GM11168 (cell line): ENCODE results near the gene MYO1B.

Experiments used
- in situ Hi-C: fragments of 300-500 bp; cut with MboI; formaldehyde crosslinking; loops from one replicate; pipeline ENCODE4 v1.12.0; 2022; ENCODE audit warnings: low sequenced_read_pairs; ENCODE audit not compliant: unreplicated experiment

MYO1B gene

DNA sequence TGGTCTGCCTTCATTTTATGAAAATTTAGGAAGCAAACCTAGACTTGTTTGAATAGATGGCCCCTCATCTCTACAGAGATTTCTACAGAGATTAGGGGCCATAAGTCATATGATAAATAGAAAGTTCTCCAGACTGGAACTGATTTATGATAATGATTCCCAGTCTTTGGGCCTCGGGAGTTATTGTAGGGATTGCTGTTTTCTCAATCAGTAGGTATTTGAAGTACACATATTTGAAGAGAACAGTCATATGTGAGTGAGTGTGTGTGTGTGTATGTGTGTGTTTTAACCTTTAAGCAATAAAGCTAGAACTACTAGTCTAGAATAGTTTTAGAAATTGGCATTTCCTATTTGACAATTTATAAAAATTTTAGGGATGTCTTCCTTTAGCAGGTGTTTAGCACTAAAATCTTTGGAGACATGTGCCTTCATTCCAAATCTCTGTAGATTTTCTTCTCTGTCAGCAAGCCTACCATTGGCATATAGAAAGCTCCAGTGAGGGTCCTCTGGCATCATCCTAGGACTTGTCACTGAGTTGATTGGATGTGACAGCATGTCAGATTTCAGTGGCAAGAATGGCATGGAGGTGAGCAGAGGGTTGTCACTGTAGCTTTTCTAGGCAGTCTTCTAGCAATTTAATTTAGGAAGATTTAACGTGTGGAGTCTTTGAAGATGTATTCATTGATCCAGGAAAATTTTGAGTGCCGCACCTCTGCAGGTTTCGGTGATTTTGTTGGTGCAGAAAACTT, 71.2 kb downstream of the MYO1B start:
- in situ Hi-C loops, result no loop called here

DNA sequence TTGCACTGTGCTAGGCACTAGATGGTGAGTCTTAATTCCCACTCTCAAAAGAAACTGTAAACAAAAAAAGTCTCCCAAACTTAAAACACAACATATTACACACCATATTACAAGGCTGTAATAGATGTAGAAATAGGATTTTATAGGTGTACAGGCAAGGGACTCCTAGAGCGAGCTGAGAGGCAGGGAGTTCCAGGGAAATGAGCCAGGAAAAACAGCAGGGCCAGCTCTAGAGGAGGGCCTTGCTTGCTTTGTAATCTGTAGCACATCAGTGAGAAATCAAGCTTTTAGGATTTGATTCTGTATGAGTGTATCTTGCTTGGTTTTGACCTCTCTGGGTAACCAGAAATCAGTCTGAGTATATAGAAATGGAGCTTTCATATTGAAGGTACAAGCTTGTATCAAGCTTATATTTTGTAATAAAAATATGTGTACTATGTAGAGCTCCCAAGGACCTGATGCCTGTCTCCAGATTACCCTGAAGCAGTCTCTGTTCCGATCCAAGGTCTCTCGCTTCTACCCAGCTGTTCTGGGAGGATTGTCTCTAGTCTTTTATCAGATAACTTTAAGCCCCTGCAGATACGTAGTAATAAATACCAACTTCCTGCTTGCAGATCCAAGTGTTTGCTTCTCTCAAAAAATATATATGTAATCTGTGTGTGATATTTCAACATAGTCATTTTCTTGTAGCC, 73.0 kb downstream of the MYO1B start:
- in situ Hi-C loops, result no loop called here

DNA sequence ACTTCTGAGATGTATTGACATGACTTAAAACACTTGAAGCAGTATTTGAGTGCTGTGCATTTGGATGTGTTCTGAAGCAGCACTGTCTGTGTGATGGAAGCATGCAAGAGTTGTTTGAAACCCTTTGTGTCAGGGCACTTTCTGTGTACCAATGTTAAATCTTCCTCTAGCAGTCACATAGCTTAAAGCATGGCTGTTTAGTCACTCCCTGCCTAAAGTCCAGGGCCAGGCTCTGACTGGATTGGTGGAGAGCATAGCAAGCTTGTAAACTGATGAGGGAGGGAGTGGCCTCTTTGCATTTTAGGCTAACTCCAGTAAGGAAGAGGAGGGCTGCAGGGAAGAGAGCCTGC, 73.5 kb downstream of the MYO1B start:
- in situ Hi-C loops, result no loop called here

DNA sequence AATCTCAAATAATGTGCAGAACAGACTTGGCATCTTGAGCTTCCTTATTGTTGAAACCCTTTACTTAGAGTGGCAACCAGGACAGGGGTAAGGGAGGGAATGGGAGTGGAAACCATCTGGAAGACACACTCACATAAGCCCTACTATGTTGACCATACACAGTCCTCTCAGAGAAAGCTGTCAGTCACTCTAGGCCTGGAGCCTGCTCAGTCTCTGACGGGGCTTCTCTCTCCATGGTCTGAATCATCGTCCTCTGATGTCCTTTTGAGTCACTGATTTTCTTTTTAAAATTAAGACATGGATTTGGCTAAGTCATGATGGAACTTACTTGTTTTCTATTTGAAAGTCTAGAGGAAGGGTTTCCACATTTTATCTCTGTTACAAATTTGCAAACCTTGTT, 74.0 kb downstream of the MYO1B start:
- in situ Hi-C loops, result no loop called here

DNA sequence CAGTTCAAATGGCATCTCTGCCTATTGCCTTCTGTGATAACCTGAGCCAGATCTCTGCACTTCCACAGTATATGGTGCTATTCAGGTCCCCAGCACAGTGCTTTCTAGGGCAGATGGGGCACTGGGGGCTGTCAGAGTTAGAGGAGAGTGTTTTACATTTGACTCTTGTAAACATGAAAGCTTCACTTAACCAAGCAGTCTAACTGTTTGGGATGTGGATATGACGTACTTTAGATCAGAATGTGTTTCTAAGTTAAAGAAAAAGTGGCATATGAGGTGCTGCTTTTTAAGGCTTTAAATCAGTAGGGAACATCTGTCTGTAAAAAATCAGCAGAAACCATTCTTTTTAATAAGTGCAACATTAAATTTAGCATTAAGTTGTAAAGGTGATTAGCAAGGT, 75.7 kb downstream of the MYO1B start:
- in situ Hi-C loops, result no loop called here

DNA sequence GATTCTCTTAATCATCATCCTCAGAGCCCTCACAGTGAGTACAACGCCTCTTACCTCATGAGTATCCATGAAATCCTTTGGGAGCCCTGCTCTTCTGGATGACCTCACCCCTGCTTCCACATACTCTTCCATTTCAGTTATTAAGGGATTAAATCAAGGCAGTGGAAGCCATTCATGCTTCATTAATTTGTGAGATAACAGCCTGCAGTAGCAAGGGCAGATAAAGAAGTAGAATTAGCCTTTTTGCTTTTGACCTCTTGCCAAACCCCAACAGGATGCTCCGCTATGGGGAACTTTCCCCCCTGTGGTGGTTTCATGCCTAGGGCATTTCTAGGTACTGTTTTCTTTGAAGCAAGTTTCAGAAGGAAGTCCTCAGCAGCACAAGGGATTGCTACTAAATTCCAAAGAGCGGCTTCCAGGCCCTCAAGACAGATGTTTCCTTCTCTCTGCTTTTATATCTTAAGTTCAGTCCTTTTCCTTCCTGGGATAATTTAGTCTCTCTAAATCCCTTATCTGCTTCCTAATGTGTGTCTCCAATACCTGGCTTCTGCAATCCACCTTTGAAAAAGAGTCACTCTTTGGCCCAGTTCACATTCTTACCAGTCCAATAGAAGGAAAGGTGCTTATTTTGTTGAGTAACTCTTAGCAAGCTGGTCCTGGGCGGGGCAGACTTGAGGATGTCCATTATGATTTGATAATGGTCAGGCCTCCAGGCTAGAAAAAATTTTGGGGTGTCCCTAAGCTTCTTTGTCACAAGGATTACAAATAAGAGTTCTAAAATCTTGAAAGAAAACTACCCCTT, 76.9 kb downstream of the MYO1B start:
- in situ Hi-C loops, result no loop called here

DNA sequence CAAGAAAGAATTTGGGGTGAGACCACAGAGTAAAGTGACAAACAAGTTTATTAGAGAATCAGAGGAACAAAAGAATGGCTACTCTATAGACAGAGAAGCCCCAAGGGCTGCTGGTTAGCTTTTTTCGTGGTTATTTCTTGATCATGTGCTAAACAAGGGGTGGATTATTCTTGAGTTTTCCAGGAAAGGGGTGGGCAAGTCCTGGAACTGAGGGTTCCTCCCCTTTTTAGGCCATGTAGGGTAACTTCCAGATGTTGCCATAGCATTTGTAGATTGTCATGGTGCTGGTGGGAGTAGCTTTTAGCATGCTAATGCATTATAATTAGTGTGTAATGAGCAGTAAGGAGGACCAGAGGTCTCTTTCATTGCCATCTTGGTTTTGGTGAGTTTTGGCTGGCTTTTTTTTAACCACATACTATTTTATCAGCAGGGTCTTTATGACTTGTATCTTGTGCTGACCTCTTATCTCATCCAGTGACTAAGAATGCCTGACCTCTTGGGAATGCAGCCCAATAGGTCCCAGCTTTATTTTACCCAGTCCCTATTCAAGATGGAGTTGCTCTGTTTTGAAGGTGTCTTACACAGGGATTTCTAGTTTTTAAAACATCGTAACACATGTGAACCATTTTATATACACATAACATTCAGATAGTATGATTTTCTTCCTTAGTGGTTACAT, 77.8 kb downstream of the MYO1B start:
- in situ Hi-C loops, result no loop called here

DNA sequence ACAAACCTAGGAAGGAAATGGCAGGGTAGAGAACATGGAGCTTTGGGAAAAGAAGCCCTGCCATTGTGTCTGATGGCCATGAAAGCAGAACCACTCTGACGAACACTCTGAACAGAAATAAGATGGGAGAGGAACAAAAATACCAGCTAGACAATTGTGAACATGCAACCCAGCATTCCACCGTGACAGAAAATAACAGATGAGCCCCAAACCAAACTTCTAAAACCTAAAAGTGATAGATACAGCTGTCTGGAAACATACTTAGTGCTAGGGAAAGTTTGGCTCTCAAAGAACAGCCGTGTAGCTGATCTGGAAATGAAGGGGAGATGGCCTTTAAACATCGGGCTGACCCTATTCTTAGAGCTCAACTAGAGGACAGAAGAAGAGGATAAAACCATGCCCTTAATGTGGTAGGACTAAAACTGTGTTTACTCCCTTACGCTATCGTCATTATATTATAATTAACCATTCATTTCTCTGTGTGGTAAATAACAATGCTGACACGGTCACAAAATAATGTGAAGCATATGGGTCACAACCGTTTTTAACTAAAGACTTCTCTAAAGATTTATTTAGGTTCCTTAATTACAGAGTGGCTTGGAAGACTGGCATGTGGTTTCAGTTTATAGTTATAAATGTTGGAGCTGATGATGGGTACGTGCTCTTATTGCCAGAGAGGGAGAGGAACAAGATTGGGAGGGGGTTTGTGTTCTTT, 80.6 kb downstream of the MYO1B start:
- in situ Hi-C loops, result no loop called here

DNA sequence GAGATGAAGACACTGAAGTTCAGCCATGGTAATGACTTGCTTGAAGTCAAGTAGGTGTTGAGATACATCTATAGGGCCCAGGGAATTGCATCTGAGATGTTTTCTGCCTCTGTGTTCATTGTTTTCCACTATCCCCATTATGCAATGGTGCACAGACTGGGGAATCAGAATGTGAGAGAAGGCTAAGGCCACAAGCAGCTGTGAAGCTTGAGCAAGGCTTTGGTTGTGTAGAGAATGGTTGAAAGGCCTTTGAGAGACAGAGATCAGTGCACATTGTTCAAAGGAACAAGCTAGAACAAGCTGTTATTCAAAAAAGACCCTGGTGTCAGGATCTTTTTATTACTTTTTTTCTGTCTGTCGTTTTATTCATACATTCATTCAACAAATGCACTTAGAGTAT, 82.3 kb downstream of the MYO1B start:
- in situ Hi-C loops, result no loop called here

DNA sequence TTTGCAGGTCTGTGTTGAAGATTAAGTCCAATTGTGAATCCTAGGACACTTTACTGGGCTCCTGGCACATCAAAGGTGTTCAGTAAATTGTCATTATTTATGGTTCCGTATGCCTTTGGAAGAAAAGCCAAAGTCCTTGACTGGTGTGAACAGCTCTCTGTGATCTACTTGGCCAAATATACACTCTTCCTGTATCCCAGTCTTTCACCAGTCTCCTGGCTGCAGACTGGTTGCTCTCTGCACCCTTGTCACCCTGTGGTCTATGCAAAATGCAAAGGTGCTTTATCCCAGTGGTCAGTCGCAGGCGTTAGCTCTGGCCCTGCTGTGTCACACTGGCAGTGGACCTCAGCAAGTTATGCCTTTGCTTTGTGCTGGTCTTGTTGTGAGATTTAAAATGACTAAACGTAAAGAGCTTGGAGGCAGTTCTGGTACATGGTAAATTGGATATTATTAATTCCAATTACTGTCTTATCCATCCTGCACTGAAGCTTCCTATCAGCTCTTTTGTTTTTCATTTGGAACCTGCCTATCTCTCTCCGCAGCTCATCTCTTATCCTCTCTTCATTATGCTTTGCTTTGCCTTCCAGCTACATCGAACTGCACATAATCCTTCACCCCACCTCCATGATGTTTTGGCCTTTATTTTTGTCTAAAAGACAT, 83.1 kb downstream of the MYO1B start:
- in situ Hi-C loops, result no loop called here

DNA sequence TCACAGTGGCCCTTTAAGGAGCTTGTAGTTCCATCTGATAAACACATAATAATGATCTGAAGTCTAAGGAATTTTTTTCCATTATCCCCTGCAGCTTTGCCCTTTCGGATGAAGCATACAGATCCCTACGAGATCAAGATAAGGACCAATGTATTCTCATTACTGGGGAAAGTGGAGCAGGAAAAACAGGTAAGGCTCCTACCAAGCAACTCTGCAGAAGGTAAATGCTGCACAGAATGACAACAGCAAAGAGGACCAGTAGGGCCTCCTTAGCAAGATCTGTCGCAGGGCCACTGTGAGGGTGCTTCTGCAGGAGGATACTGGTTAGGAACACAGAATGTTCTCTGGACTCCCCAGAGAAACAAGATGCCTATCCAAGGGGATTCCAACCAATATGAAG, 84.6 kb downstream of the MYO1B start:
- in situ Hi-C loops, result no loop called here

DNA sequence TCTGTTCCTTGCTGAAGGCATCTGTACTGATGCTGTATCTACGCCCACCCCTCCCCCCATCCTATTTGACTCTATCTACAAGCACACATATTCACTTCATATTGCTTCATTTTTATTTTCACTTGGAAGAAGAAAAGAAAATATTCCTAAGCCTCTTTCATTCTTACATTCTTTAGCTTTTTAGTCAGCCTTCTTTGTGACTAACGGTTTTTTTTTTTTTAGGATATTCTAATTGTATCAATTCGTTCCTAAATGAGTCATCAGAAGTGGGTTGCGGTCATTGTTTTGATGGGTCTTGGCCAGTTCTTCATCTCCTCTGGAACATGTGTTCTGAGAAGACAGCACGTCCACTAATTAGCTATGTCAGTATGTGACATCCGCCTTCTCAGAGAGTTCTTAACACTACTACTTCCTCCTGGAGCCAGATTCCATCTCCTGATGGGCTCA, 88.7 kb downstream of the MYO1B start:
- in situ Hi-C loops, result no loop called here

DNA sequence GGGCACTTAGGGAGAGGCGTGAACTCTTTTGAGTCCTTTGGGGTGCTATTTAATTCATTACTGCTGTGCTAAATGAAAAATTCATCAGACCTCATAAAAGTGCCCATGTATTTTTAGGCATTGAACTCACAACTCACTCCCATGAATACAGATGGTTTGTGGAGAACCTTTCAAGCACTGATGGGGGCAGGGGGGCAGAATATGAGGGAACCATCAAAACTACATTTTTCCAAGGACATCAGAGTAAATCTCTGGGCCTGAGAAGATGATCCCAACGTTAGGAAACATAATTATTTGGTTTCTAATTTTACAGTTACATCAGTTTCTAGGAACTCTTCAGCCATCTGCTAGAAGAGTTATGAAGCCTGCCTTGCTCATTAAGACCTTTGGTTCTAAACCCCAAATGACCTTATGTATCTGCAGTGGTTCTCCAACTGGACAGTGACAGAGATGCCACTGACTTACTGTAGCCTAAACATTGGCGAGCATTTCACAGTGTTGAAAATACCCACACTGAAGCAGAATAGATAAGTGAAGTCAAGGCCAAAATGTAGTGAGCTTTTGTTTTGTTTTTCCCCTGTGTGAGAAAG, 90.8 kb downstream of the MYO1B start:
- in situ Hi-C loops, result no loop called here

DNA sequence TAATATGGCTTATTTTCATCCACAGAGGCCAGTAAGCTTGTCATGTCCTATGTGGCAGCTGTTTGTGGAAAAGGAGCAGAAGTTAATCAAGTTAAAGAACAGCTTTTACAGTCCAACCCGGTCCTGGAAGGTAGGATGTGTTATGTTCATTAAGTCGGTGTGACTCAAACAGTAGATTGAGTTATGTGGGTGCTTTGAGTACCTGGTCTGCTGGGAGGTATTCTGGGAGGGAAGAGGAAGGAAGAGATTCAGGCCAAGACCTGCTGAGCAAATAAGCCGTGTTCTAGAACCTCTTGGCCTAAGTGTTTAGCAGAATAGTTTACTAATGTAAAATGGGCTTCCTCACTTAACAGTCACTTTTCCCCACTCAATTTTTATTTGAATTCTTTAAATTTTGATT, 96.2 kb downstream of the MYO1B start:
- in situ Hi-C loops, result no loop called here

DNA sequence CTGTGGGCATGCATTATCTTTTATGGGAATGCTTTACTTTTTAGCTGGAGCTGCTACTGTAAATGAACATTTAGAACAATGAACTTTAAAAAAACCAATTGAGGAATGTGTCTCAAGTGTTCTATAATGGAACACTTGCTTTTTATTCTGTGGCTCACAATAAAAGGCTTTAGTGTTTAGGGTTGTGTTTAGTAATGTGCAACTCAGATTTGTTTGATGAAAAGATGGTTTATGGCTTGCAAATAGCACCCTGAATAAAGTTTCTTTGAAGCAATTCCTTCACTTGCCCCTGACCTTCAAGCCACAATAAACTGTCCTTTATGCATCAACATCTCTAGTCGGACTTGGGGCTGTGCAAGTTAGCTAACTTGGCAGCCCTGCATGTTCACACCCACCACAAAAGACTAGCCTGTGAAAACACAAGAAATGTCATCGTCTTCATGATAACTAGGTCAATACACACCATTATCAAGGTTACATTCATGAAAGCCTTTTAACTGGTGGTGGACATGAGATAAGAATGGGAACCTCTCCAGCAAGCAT, 98.7 kb downstream of the MYO1B start:
- in situ Hi-C loops, result no loop called here

DNA sequence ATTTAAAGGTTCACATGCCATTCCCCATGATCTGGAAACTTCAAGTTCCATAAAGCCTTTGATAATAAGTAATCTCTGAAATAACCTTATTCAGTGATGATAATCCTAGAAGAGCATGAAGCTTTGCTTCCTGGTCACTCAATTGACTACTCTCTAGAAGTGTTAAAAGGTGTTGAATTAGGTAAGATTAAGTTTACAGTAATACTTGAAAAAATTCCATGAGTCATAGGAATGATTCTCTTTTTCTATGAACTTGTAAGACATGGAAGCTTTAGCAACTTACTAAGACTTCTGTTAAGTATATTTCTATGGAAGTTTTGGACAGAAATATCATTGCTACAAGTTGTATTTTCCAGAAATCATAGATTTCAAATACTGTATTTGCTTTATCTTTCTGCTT, 100.6 kb downstream of the MYO1B start:
- in situ Hi-C loops, result no loop called here

DNA sequence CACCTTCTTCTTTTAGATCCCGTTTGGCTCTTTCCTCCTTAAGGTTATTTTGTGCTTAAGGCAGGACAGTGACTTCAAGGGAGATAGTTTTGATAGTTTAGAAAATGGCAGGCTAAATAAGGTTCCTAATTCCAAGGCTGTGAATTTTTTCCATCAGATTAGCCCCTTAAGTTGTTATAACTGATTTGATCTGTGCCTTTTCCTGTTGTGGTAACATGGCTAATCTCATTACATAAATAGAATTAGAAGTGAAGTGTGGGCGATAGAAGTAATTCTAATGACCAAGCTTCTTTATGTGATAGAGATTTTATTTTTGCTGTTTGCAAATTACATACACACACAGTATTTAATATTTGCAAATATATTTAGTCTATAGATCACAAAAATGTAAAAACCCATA, 102.0 kb downstream of the MYO1B start:
- in situ Hi-C loops, result no loop called here

DNA sequence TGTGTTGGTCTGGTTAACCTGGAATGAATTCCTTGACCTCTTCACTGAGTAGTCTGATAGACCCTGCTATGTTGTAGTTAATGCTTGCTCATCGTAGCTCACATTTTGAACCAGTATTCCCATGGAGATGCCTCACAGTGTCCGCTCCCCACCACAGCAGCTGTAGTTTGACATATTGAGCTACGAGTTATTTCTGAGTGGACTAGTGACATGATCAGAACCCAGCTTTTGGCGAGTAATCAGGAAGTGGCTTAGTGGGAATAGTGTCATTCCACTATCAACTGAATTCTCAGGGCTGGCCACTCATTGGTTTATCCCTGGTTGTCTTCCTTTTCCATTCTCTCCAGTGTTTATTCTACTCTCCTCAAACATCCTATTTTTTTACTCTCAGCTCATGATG, 102.7 kb downstream of the MYO1B start:
- in situ Hi-C loops, result no loop called here

DNA sequence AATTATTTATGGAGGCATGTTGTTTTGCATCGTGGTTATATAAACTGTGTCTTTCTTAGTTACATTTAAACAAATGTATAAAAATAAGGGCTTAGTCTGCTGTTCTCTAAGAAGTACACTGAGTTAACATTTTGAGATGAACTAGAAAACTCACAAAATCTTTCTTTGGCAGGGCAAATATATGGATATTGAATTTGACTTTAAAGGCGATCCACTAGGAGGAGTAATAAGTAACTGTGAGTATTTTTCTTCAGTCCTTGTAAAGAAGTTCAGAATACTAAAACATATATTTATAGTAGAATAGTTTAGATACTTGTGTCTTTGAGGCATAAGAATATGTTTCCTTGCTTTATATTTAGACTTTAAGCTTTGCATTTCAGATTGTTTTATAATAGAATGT, 104.8 kb downstream of the MYO1B start:
- in situ Hi-C loops, result no loop called here
